HCT116 (cell line): ENCODE measurements around the gene SLAIN2. TPM values are rescaled to one million over a fixed set of nuclear protein-coding genes. Genes with fewer than 3 reads are reported as not detected.

Experiments
- ATAC-seq: fragments of 200-7000 bp; cut with Tn5 transposase; 2 replicates; pipeline ENCODE4 v1.9.1; 2020; ENCODE audit warnings: mild to moderate bottlenecking, moderate library complexity
- BruUV-seq: library from RNA; stranded (reverse); fragments of 400-500 nt; replicated peaks from 2 replicates; lab custom pipeline; 2021; lab: Mats Ljungman, UMichigan
- CTCF ChIA-PET: fragments of 300-600 bp; sonication (Branson Sonifier 250); formaldehyde crosslinking; loops from one replicate; lab custom pipeline; 2021; ENCODE audit warnings: antibody characterized with exemption; lab: Charles Lee
- POLR2A ChIA-PET: fragments of 300-600, 350-600 bp; sonication (Branson Sonifier 250); formaldehyde crosslinking; loops from one replicate; lab custom pipeline; 2021; ENCODE audit warnings: antibody characterized with exemption; lab: Charles Lee
- RAD21 ChIA-PET, 2 experiments: fragments of 300-600 bp; sonication (Branson Sonifier 250); formaldehyde crosslinking; loops; one replicate each; lab custom pipeline; 2023; ENCODE audit warnings: low total read pairs in 2 of 2; ENCODE audit not compliant: uncharacterized antibody in 2 of 2, unreplicated experiment in 2 of 2, low non-redundant PET in 1 of 2; lab: Charles Lee
- DNase-seq: peaks from one replicate; pipeline ENCODE4 v3.0.0-alpha.2; 2010; ENCODE audit warnings: low read depth, low spot score
- H2AFZ ChIP-seq: fragments of 200-600 bp; shearing (Covaris generic), sonication (generic); 2 replicates; pipeline ENCODE4 v1.6.1; 2017; ENCODE audit warnings: low read depth, mixed run types, mixed read lengths, antibody characterized with exemption, low read length; ENCODE audit not compliant: poor library complexity, severe bottlenecking
- H3K27ac ChIP-seq: 2 replicates; pipeline ENCODE4 v1.5.1; 2012; ENCODE audit warnings: low read depth, low read length
- H3K27me3 ChIP-seq: fragments of 200-600 bp; sonication (generic); 2 replicates; pipeline ENCODE4 v1.6.1; 2016; ENCODE audit warnings: mixed run types, low read length, mixed read lengths; ENCODE audit not compliant: insufficient read depth
- H3K36me3 ChIP-seq, 2 experiments: fragments of 200-500 bp in 1 of 2; fragments of 200-600 bp in 1 of 2; sonication (Bioruptor generic) in 1 of 2; sonication (generic) in 1 of 2; 2 replicates each; pipeline versions ENCODE4 v1.5.1 to v1.6.1; 2014 to 2016; ENCODE audit warnings: low read length in 2 of 2, inconsistent platforms in 1 of 2, mixed read lengths in 1 of 2, mixed run types in 1 of 2; ENCODE audit not compliant: insufficient read depth in 2 of 2, control insufficient read depth in 1 of 2
- H3K4me1 ChIP-seq, 2 experiments: fragments of 200-600 bp in 1 of 2; sonication (generic) in 1 of 2; 2 replicates each; pipeline versions ENCODE4 v1.5.1 to v1.6.1; 2012 to 2017; ENCODE audit warnings: low read length in 2 of 2, inconsistent platforms in 1 of 2, mild to moderate bottlenecking in 1 of 2, mixed read lengths in 1 of 2, mixed run types in 1 of 2, moderate library complexity in 1 of 2; ENCODE audit not compliant: insufficient read depth in 2 of 2, control insufficient read depth in 1 of 2
- H3K4me2 ChIP-seq: fragments of 200-600 bp; sonication (generic); 2 replicates; pipeline ENCODE4 v1.6.1; 2017; ENCODE audit warnings: mixed run types, low read length, mixed read lengths
- H3K4me3 ChIP-seq, 2 experiments: fragments of 200-600 bp in 1 of 2; sonication (generic) in 1 of 2; replicated peaks in 1 of 2; 2 replicates each; pipeline ENCODE4 v1.5.1; 2011 to 2016; ENCODE audit warnings: low read length in 2 of 2, control low read depth in 1 of 2, low read depth in 1 of 2, mild to moderate bottlenecking in 1 of 2, mixed read lengths in 1 of 2, mixed run types in 1 of 2
- H3K79me2 ChIP-seq: fragments of 200-600 bp; sonication (generic); 2 replicates; pipeline ENCODE4 v1.6.1; 2017; ENCODE audit warnings: mild to moderate bottlenecking, mixed run types, low read length, moderate library complexity, mixed read lengths; ENCODE audit not compliant: insufficient read depth
- H3K9ac ChIP-seq: fragments of 200-600 bp; sonication (generic); 2 replicates; pipeline ENCODE4 v1.6.1; 2016; ENCODE audit warnings: low read length, mixed read lengths
- H3K9me2 ChIP-seq: fragments of 200-600 bp; sonication (generic), shearing (Covaris generic); 2 replicates; pipeline ENCODE4 v1.6.1; 2017; ENCODE audit warnings: mixed run types, mild to moderate bottlenecking, moderate library complexity; ENCODE audit not compliant: insufficient read depth
- H3K9me3 ChIP-seq, 2 experiments: fragments of 200-500 bp in 1 of 2; fragments of 200-600 bp in 1 of 2; sonication (Bioruptor generic) in 1 of 2; sonication (generic) in 1 of 2; 2 replicates each; pipeline ENCODE4 v1.6.1; 2014 to 2017; ENCODE audit warnings: low read length in 2 of 2, mixed read lengths in 2 of 2, inconsistent platforms in 1 of 2, low read depth in 1 of 2, mild to moderate bottlenecking in 1 of 2, mixed run types in 1 of 2, moderate library complexity in 1 of 2; ENCODE audit not compliant: control insufficient read depth in 1 of 2, insufficient read depth in 1 of 2
- H4K20me1 ChIP-seq: fragments of 200-600 bp; sonication (generic), shearing (Covaris generic); 2 replicates; pipeline ENCODE4 v1.6.1; 2017; ENCODE audit warnings: mixed run types, mild to moderate bottlenecking, moderate library complexity; ENCODE audit not compliant: insufficient read depth
- ATF3 ChIP-seq: IDR thresholded peaks from 2 replicates; pipeline ENCODE4 v1.6.1; 2012
- CEBPB ChIP-seq: IDR thresholded peaks from 2 replicates; pipeline ENCODE4 v1.6.1; 2012; ENCODE audit warnings: low read depth
- ELF1 ChIP-seq: IDR thresholded peaks from 2 replicates; pipeline ENCODE4 v1.6.1; 2012; ENCODE audit warnings: low read depth, borderline replicate concordance
- EZH2 ChIP-seq: fragments of 200-600 bp; sonication (generic); IDR thresholded peaks from 2 replicates; pipeline ENCODE4 v1.6.1; 2017; ENCODE audit warnings: antibody characterized with exemption, mixed run types
- EZH2phosphoT487 ChIP-seq: fragments of 200-600 bp; IDR thresholded peaks from 2 replicates; pipeline ENCODE4 v1.6.1; 2018; ENCODE audit warnings: antibody characterized with exemption, borderline replicate concordance
- FOSL1 ChIP-seq: IDR thresholded peaks from 2 replicates; pipeline ENCODE4 v1.6.1; 2012; ENCODE audit warnings: low read depth
- JUND ChIP-seq: IDR thresholded peaks from 2 replicates; pipeline ENCODE4 v1.6.1; 2012
- POLR2A ChIP-seq: IDR thresholded peaks from 2 replicates; pipeline ENCODE4 v1.7.0; 2011; ENCODE audit warnings: borderline replicate concordance; ENCODE audit not compliant: insufficient read depth, insufficient read length; ENCODE audit errors: extremely low read depth
- POLR2AphosphoS5 ChIP-seq: IDR thresholded peaks from 2 replicates; pipeline ENCODE4 v1.6.1; 2011; ENCODE audit warnings: mild to moderate bottlenecking, low read depth, low read length, moderate library complexity
- SIN3A ChIP-seq: IDR thresholded peaks from 2 replicates; pipeline ENCODE4 v1.6.1; 2012; ENCODE audit warnings: low read depth
- SP1 ChIP-seq: IDR thresholded peaks from 2 replicates; pipeline ENCODE4 v1.6.1; 2012; ENCODE audit warnings: low read depth
- SRF ChIP-seq: IDR thresholded peaks from 2 replicates; pipeline ENCODE4 v1.6.1; 2012; ENCODE audit warnings: low read depth
- TCF7L2 ChIP-seq: IDR thresholded peaks from 2 replicates; pipeline ENCODE4 v1.7.0; 2011; ENCODE audit warnings: borderline replicate concordance, inconsistent platforms; ENCODE audit not compliant: insufficient read depth, insufficient read length; ENCODE audit errors: extremely low read depth
- YY1 ChIP-seq: IDR thresholded peaks from 2 replicates; pipeline ENCODE4 v1.6.1; 2011; ENCODE audit warnings: low read length, low read depth, moderate library complexity, mild to moderate bottlenecking; ENCODE audit not compliant: insufficient replicate concordance; ENCODE audit errors: extremely low read depth
- ZBTB33 ChIP-seq: IDR thresholded peaks from 2 replicates; pipeline ENCODE4 v1.6.1; 2011; ENCODE audit warnings: mild to moderate bottlenecking, low read length, moderate library complexity; ENCODE audit not compliant: insufficient replicate concordance; ENCODE audit errors: extremely low read depth
- ZFX ChIP-seq: fragments of 450-650 bp; IDR thresholded peaks from 2 replicates; pipeline ENCODE4 v1.6.1; 2017
- ZNF274 ChIP-seq: fragments of 200-500 bp; sonication (Bioruptor generic); IDR thresholded peaks from 2 replicates; pipeline ENCODE4 v1.6.1; 2014; ENCODE audit warnings: mild to moderate bottlenecking, low read depth, low read length, inconsistent platforms
- intact Hi-C: fragments of 100-400 bp; cut with micrococcal nuclease; formaldehyde crosslinking; loops from 2 replicates; pipeline ENCODE4 v1.10.0; 2022
- total RNA-seq: library from RNA; stranded (reverse); gene quantifications from one replicate; pipeline ENCODE4 v1.2.1, GENCODE V29; 2021; ENCODE audit not compliant: unreplicated experiment
- TF ChIP-seq, protein P1 (sequence below): IDR thresholded peaks from 2 replicates; pipeline ENCODE4 v1.6.1; 2012; ENCODE audit warnings: low read depth
- TF ChIP-seq, protein P2 (sequence below), 3 experiments: fragments of 200-600 bp in 1 of 3; sonication (generic) in 1 of 3; IDR thresholded peaks in 2 of 3; conservative IDR thresholded peaks in 1 of 3; 2 replicates each; pipeline ENCODE4 v1.5.1; 2012 to 2017; ENCODE audit warnings: low read depth in 2 of 3, low read length in 2 of 3, antibody characterized with exemption in 1 of 3, borderline replicate concordance in 1 of 3, control low read depth in 1 of 3, mild to moderate bottlenecking in 1 of 3, mixed read lengths in 1 of 3, mixed run types in 1 of 3, moderate library complexity in 1 of 3; ENCODE audit not compliant: insufficient read depth in 1 of 3
- TF ChIP-seq, protein P3 (sequence below): IDR thresholded peaks from 2 replicates; pipeline ENCODE4 v1.6.1; 2012

The SLAIN2 gene
- total RNA-seq, 1 experiment from 2014 or later = 50.3 TPM

DNA sequence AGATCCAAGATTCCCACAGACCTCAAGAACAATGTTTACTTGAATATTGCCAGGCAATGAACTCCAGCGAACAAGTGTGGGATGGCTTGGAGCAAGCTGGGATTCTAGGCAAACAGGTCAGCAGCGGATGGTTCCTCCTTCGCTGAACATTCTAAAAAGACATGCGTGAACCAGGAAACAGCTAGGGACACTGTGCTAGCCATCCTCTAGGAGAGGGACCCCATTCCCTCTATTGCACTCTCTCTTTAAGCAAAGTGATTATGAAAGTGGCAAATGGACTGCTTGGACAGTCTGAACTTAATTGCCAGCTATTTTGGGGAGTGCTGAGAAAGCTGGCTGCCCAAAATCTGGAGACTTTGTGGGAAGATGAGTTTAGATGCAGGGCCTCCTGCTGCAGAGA lies 41.8 kb upstream of the SLAIN2 start:
- DNase-seq (no peak), ATAC-seq (no peak)
- no TSS peak for BruUV-seq
- Histone ChIP-seq H3K4me1 (no peaks in the 10 kb centered on the region), H3K27me3 (no peaks in the 10 kb centered on the region), H3K9me2 (no peaks in the 10 kb centered on the region), H3K4me2 (no peak overlapping the region), H3K36me3 (no peaks in the 10 kb centered on the region), H3K9ac (no peak overlapping the region), H3K27ac (no peak overlapping the region), H2AFZ (no peak overlapping the region), H3K4me3 (no peak overlapping the region), H3K9me3 (no peaks in the 10 kb centered on the region), H4K20me1 (no peaks in the 10 kb centered on the region; the same call in 1 of the 2 replicates), H3K79me2 (no peaks in the 10 kb centered on the region)
- RAD21 ChIA-PET = no interaction called here
- CTCF ChIA-PET = no interaction called here
- POLR2A ChIA-PET = no interaction called here
- TF ChIP-seq POLR2A (no peak), SRF (no peak), YY1 (no peak), SP1 (no peak), SIN3A (no peak), EZH2 (no peak), ZNF274 (no peak), ZBTB33 (no peak), CEBPB (no peak), ZFX (no peak), POLR2AphosphoS5 (no peak), ELF1 (no peak), EZH2phosphoT487 (no peak), TCF7L2 (no peak), JUND (no peak), FOSL1 (no peak), ATF3 (no peak)
- TF ChIP-seq, protein P1, sequence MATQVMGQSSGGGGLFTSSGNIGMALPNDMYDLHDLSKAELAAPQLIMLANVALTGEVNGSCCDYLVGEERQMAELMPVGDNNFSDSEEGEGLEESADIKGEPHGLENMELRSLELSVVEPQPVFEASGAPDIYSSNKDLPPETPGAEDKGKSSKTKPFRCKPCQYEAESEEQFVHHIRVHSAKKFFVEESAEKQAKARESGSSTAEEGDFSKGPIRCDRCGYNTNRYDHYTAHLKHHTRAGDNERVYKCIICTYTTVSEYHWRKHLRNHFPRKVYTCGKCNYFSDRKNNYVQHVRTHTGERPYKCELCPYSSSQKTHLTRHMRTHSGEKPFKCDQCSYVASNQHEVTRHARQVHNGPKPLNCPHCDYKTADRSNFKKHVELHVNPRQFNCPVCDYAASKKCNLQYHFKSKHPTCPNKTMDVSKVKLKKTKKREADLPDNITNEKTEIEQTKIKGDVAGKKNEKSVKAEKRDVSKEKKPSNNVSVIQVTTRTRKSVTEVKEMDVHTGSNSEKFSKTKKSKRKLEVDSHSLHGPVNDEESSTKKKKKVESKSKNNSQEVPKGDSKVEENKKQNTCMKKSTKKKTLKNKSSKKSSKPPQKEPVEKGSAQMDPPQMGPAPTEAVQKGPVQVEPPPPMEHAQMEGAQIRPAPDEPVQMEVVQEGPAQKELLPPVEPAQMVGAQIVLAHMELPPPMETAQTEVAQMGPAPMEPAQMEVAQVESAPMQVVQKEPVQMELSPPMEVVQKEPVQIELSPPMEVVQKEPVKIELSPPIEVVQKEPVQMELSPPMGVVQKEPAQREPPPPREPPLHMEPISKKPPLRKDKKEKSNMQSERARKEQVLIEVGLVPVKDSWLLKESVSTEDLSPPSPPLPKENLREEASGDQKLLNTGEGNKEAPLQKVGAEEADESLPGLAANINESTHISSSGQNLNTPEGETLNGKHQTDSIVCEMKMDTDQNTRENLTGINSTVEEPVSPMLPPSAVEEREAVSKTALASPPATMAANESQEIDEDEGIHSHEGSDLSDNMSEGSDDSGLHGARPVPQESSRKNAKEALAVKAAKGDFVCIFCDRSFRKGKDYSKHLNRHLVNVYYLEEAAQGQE = no peak
- TF ChIP-seq, protein P2, sequence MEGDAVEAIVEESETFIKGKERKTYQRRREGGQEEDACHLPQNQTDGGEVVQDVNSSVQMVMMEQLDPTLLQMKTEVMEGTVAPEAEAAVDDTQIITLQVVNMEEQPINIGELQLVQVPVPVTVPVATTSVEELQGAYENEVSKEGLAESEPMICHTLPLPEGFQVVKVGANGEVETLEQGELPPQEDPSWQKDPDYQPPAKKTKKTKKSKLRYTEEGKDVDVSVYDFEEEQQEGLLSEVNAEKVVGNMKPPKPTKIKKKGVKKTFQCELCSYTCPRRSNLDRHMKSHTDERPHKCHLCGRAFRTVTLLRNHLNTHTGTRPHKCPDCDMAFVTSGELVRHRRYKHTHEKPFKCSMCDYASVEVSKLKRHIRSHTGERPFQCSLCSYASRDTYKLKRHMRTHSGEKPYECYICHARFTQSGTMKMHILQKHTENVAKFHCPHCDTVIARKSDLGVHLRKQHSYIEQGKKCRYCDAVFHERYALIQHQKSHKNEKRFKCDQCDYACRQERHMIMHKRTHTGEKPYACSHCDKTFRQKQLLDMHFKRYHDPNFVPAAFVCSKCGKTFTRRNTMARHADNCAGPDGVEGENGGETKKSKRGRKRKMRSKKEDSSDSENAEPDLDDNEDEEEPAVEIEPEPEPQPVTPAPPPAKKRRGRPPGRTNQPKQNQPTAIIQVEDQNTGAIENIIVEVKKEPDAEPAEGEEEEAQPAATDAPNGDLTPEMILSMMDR (IDR thresholded peaks at IDR 0.05 in 2 of 3, conservative IDR thresholded peaks at IDR 0.05 in 1 of 3; ENCODE audit: borderline replicate concordance in 1 of 3, insufficient read depth in 1 of 3, low read depth in 2 of 3, low read length in 2 of 3) = no peak
- TF ChIP-seq, protein P3, sequence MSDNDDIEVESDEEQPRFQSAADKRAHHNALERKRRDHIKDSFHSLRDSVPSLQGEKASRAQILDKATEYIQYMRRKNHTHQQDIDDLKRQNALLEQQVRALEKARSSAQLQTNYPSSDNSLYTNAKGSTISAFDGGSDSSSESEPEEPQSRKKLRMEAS = no peak
- intact Hi-C loops = no loop called here
